Liver (tissue), 9 donors: ENCODE measurements around the gene IQGAP2. TPM values are rescaled to one million over a fixed set of nuclear protein-coding genes. Genes with fewer than 3 reads are reported as not detected.

ENCODE experiments used
- DNase-seq: peaks from one replicate; pipeline ENCODE4 v3.0.0-alpha.2; 2017; ENCODE audit warnings: low spot score
- H3K27ac ChIP-seq, 2 donors: one replicate each; pipeline ENCODE4 v1.7.0; 2013; ENCODE audit warnings: inconsistent platforms in 2 of 2, low read length in 2 of 2, control low read depth in 1 of 2, low read depth in 1 of 2, mild to moderate bottlenecking in 1 of 2
- H3K27me3 ChIP-seq, 4 donors: one replicate each; pipeline versions ENCODE4 v1.6.1 to v1.7.0; 2013; ENCODE audit warnings: low read length in 3 of 4, inconsistent platforms in 1 of 4, mild to moderate bottlenecking in 1 of 4, moderate library complexity in 1 of 4; ENCODE audit not compliant: control insufficient read depth in 4 of 4, insufficient read depth in 4 of 4
- H3K36me3 ChIP-seq, 4 donors: one replicate each; pipeline versions ENCODE4 v1.6.1 to v1.7.0; 2013; ENCODE audit warnings: low read length in 3 of 4, mild to moderate bottlenecking in 3 of 4, low read depth in 1 of 4, moderate library complexity in 1 of 4; ENCODE audit not compliant: control insufficient read depth in 4 of 4, insufficient read depth in 3 of 4
- H3K4me1 ChIP-seq, 4 donors: one replicate each; pipeline versions ENCODE4 v1.6.1 to v1.7.0; 2013; ENCODE audit warnings: low read length in 3 of 4, mild to moderate bottlenecking in 3 of 4, moderate library complexity in 1 of 4; ENCODE audit not compliant: control insufficient read depth in 4 of 4, insufficient read depth in 4 of 4
- H3K4me3 ChIP-seq, 3 donors: one replicate each; pipeline versions ENCODE4 v1.6.1 to v1.7.0; 2013; ENCODE audit warnings: low read length in 3 of 3, control low read depth in 1 of 3, low read depth in 1 of 3, mild to moderate bottlenecking in 1 of 3
- H3K9ac ChIP-seq, 2 donors: one replicate each; pipeline ENCODE4 v1.7.0; 2013; ENCODE audit warnings: low read length in 2 of 2, mild to moderate bottlenecking in 2 of 2, moderate library complexity in 2 of 2, control low read depth in 1 of 2, low read depth in 1 of 2
- H3K9me3 ChIP-seq, 4 donors: one replicate each; pipeline versions ENCODE4 v1.6.1 to v1.7.0; 2013; ENCODE audit warnings: low read length in 3 of 4; ENCODE audit not compliant: control insufficient read depth in 4 of 4
- ATF3 ChIP-seq: IDR thresholded peaks from 2 replicates; pipeline ENCODE4 v1.6.1; 2016; ENCODE audit warnings: antibody characterized with exemption
- CTCF ChIP-seq: fragments of 150-350 bp; IDR thresholded peaks from 2 replicates; pipeline ENCODE4 v1.5.1; 2017; ENCODE audit warnings: improper control_type of control experiment, low read depth, low read length; ENCODE audit not compliant: missing input control
- EGR1 ChIP-seq, 2 donors: IDR thresholded peaks; 2 replicates each; pipeline ENCODE4 v1.6.1; 2016 to 2018; ENCODE audit warnings: antibody characterized with exemption in 2 of 2, low read depth in 2 of 2
- FOXA1 ChIP-seq: IDR thresholded peaks from 2 replicates; pipeline ENCODE4 v1.6.1; 2016; ENCODE audit warnings: antibody characterized with exemption
- FOXA2 ChIP-seq: IDR thresholded peaks from 2 replicates; pipeline ENCODE4 v1.6.1; 2016; ENCODE audit warnings: antibody characterized with exemption
- GABPA ChIP-seq, 2 donors: IDR thresholded peaks in 1 of 2; conservative IDR thresholded peaks in 1 of 2; 2 replicates each; pipeline ENCODE4 v1.6.1; 2016; ENCODE audit warnings: antibody characterized with exemption in 2 of 2, mild to moderate bottlenecking in 1 of 2, moderate library complexity in 1 of 2
- HNF4A ChIP-seq, 2 donors: conservative IDR thresholded peaks; 2 replicates each; pipeline ENCODE4 v1.6.1; 2016; ENCODE audit warnings: antibody characterized with exemption in 2 of 2, mild to moderate bottlenecking in 2 of 2
- HNF4G ChIP-seq: IDR thresholded peaks from 2 replicates; pipeline ENCODE4 v1.6.1; 2016; ENCODE audit warnings: antibody characterized with exemption
- JUND ChIP-seq, 2 donors: IDR thresholded peaks; 2 replicates each; pipeline ENCODE4 v1.6.1; 2016; ENCODE audit warnings: antibody characterized with exemption in 2 of 2
- MAX ChIP-seq: IDR thresholded peaks from 2 replicates; pipeline ENCODE4 v1.6.1; 2016; ENCODE audit warnings: antibody characterized with exemption
- NR2F2 ChIP-seq: IDR thresholded peaks from 2 replicates; pipeline ENCODE4 v1.6.1; 2016; ENCODE audit warnings: antibody characterized with exemption
- RAD21 ChIP-seq, 2 donors: IDR thresholded peaks; 2 replicates each; pipeline ENCODE4 v1.6.1; 2016; ENCODE audit warnings: antibody characterized with exemption in 2 of 2, mild to moderate bottlenecking in 2 of 2
- REST ChIP-seq: IDR thresholded peaks from 2 replicates; pipeline ENCODE4 v1.6.1; 2016; ENCODE audit warnings: antibody characterized with exemption, mild to moderate bottlenecking
- RXRA ChIP-seq, 2 donors: IDR thresholded peaks; 2 replicates each; pipeline ENCODE4 v1.6.1; 2017 to 2018; ENCODE audit warnings: antibody characterized with exemption in 2 of 2, mild to moderate bottlenecking in 1 of 2
- SP1 ChIP-seq: IDR thresholded peaks from 2 replicates; pipeline ENCODE4 v1.6.1; 2018; ENCODE audit warnings: antibody characterized with exemption, mild to moderate bottlenecking
- TAF1 ChIP-seq: conservative IDR thresholded peaks from 2 replicates; pipeline ENCODE4 v1.6.1; 2016; ENCODE audit warnings: antibody characterized with exemption, mild to moderate bottlenecking
- YY1 ChIP-seq: IDR thresholded peaks from 2 replicates; pipeline ENCODE4 v1.6.1; 2016; ENCODE audit warnings: antibody characterized with exemption, mild to moderate bottlenecking
- ZBTB33 ChIP-seq: IDR thresholded peaks from 2 replicates; pipeline ENCODE4 v1.6.1; 2016; ENCODE audit warnings: antibody characterized with exemption
- WGBS: extraction: QIAGEN DNeasy Blood & Tissue Kit; methylation state at CpG from one replicate; pipeline ENCODE4 v1.1.7; 2013; 5-methylcytosine and 5-hydroxymethylcytosine counted together
- polyA plus RNA-seq, 2 donors: library from polyadenylated mRNA; stranded (reverse) in 1 of 2; unstranded in 1 of 2; fragments of 200-250 nt in 1 of 2; fragments of >200 nt in 1 of 2; fragmentation: Nextera tagmentation in 1 of 2; extraction: Ambion mirVana in 1 of 2; gene quantifications; one replicate each; pipeline versions ENCODE4 v1.2.1 to v1.2.3, GENCODE V29; 2013 to 2015
- total RNA-seq, 2 donors: library from RNA; depleted of rRNA; stranded (reverse); fragments of >200 nt; gene quantifications; one replicate each; pipeline ENCODE4 v1.2.3, GENCODE V29; 2014
- donor health status: healthy.
- donor health status: healthy.
- donor health status: healthy.
- donor health status: healthy.
- donor health status: healthy.

IQGAP2 gene
- total and polyA plus RNA-seq, 4 donors = 41.5 to 205 (median 102) TPM

GRCh38 chr5:76598531-76598930 lies 195.4 kb downstream of the IQGAP2 start:
- Histone ChIP-seq H3K27me3 (no peaks in the 10 kb centered on the region), H3K27ac (no peak overlapping the region), H3K36me3 (peaks cover 6 to 50% (median 19%) of the 10 kb centered on the region in 4 donors), H3K4me1 (no peaks in the 10 kb centered on the region), H3K9me3 (no peaks in the 10 kb centered on the region), H3K9ac (no peak overlapping the region), H3K4me3 (no peak overlapping the region)
- WGBS = 97% methylated on average over 2 of the region's 2 CpGs
- DNase-seq = no peak
- TF ChIP-seq REST = no peak

- Histone ChIP-seq H3K9ac (no peak overlapping the region), H3K27ac (no peak overlapping the region), H3K9me3 (no peaks in the 10 kb centered on the region), H3K4me3 (no peak overlapping the region), H3K4me1 (no peaks in the 10 kb centered on the region), H3K36me3 (peaks cover 6 to 52% (median 22%) of the 10 kb centered on the region in 4 donors), H3K27me3 (no peaks in the 10 kb centered on the region)
- TF ChIP-seq FOXA2 = no peak
- TF ChIP-seq MAX = no peak
- no peak for TF ChIP-seq YY1
- TF ChIP-seq EGR1 (IDR thresholded peaks at IDR 0.05; ENCODE audit: low read depth in 2 of 2) = no peak
- no peak for TF ChIP-seq HNF4G
- TF ChIP-seq FOXA1 = no peak
- TF ChIP-seq RXRA (IDR thresholded peaks at IDR 0.05) = no peak
- TF ChIP-seq CTCF = no peak
- no peak for TF ChIP-seq RAD21 (IDR thresholded peaks at IDR 0.05)
- no peak for TF ChIP-seq GABPA (IDR thresholded peaks at IDR 0.05 in 1 of 2, conservative IDR thresholded peaks at IDR 0.05 in 1 of 2)
- no peak for TF ChIP-seq REST
- no peak for TF ChIP-seq SP1
- no peak for TF ChIP-seq NR2F2
- TF ChIP-seq TAF1 = no peak
- no peak for TF ChIP-seq ZBTB33
- TF ChIP-seq JUND (IDR thresholded peaks at IDR 0.05) = no peak
- TF ChIP-seq HNF4A (conservative IDR thresholded peaks at IDR 0.05) = no peak
- TF ChIP-seq ATF3 = no peak
- DNase-seq = no peak
- WGBS = 86% methylated on average over 4 of the region's 4 CpGs
Observed at GRCh38 chr5:76600716-76601115, 197.6 kb downstream of the IQGAP2 start.
